ENCODE results near the gene NPTX1.
A peak's percentile ranks its signal among the peaks of the same experiment; 100 is the strongest.

Gene NPTX1

GRCh38 chr17:80456465-80457235 is 19.8 kb downstream of the NPTX1 start:
- DNase-seq, result no peak

- no peak for DNase-seq
Observed at GRCh38 chr17:80455784-80456183, 20.6 kb downstream of the NPTX1 start.

GRCh38 chr17:80455336-80455710 is 21.1 kb downstream of the NPTX1 start:
- peak; percentile 63 for DNase-seq

- DNase-seq, result peak; percentile 99
Observed at GRCh38 chr17:80454557-80455335, 21.7 kb downstream of the NPTX1 start.

- DNase-seq, result no peak
Observed at GRCh38 chr17:80453998-80454556, 22.3 kb downstream of the NPTX1 start.

- no peak for DNase-seq
Observed at GRCh38 chr17:80453126-80453997, 23.0 kb downstream of the NPTX1 start.

GRCh38 chr17:80452173-80452915 is 24.1 kb downstream of the NPTX1 start:
- no peak for DNase-seq

GRCh38 chr17:80451104-80451775 is 25.2 kb downstream of the NPTX1 start:
- no peak for DNase-seq

GRCh38 chr17:80449930-80450576 is 26.4 kb downstream of the NPTX1 start:
- no peak for DNase-seq

- DNase-seq, result no peak
Observed at GRCh38 chr17:80449194-80449929, 27.0 kb downstream of the NPTX1 start.

- DNase-seq, result no peak
Observed at GRCh38 chr17:80447790-80448189, 28.6 kb downstream of the NPTX1 start.

GRCh38 chr17:80446645-80447405 is 29.6 kb downstream of the NPTX1 start:
- no peak for DNase-seq

- no peak for DNase-seq
Observed at GRCh38 chr17:80445726-80446110, 30.7 kb downstream of the NPTX1 start.

GRCh38 chr17:80445007-80445725 is 31.2 kb downstream of the NPTX1 start:
- no peak for DNase-seq

- no peak for DNase-seq
Observed at GRCh38 chr17:80444644-80444979, 31.8 kb downstream of the NPTX1 start.

- no peak for DNase-seq
Observed at GRCh38 chr17:80443916-80444643, 32.3 kb downstream of the NPTX1 start.

- DNase-seq, result no peak
Observed at GRCh38 chr17:80443498-80443897, 32.9 kb downstream of the NPTX1 start.

- DNase-seq, result no peak
Observed at GRCh38 chr17:80442764-80443163, 33.6 kb downstream of the NPTX1 start.

- no peak for DNase-seq
Observed at GRCh38 chr17:80442323-80442659, 34.1 kb downstream of the NPTX1 start.
